ENCODE data around the gene CCM2L.

GRCh38 chr20:32018269-32019155 is 8.3 kb downstream of the CCM2L start:
- TF ChIP-seq ZNF274 (IDR thresholded peaks at IDR 0.05; ENCODE audit: borderline replicate concordance, extremely low read depth, low read length) (no peak), RXRA (IDR thresholded peaks at IDR 0.05; ENCODE audit: insufficient read depth, low read depth, low read length) (no peak), CHD2 (IDR thresholded peaks at IDR 0.05; ENCODE audit: low read length) (no peak), SIX5 (IDR thresholded peaks at IDR 0.05; ENCODE audit: low read depth, low read length) (no peak), CTCF (IDR thresholded peaks at IDR 0.05; ENCODE audit: control extremely low read depth in 1 of 3, insufficient read depth in 1 of 3, low read depth in 1 of 3, low read length in 3 of 3) (peak; percentile 2 to 39 (median 23)), HDAC6 (IDR thresholded peaks at IDR 0.05; ENCODE audit: low read depth, low read length) (no peak)
